Neuronal stem cell (in vitro differentiated cells): Measurements from ENCODE around the gene CHCHD3.
"Not testable (repeated sequence)": the region's sequence is repeated elsewhere in the genome, so short reads cannot be mapped to it uniquely, and the experiment has no call there.

Experiments used
- DNase-seq: peaks from one replicate; pipeline ENCODE4 v3.0.0-alpha.2; 2013; ENCODE audit warnings: low spot score
- H2AFZ ChIP-seq: one replicate; pipeline ENCODE4 v1.6.1; 2013; ENCODE audit warnings: mild to moderate bottlenecking, low read length, inconsistent platforms
- H2AK5ac ChIP-seq: 2 replicates; pipeline ENCODE4 v1.6.1; 2013; ENCODE audit warnings: low read depth, mild to moderate bottlenecking, inconsistent platforms, low read length, moderate library complexity, mixed read lengths
- H2BK120ac ChIP-seq: 2 replicates; pipeline ENCODE4 v1.6.1; 2013; ENCODE audit warnings: low read depth, mild to moderate bottlenecking, inconsistent platforms, low read length, moderate library complexity, mixed read lengths
- H2BK12ac ChIP-seq: one replicate; pipeline ENCODE4 v1.6.1; 2013; ENCODE audit warnings: low read length, inconsistent platforms
- H2BK15ac ChIP-seq: 2 replicates; pipeline ENCODE4 v1.6.1; 2013; ENCODE audit warnings: mild to moderate bottlenecking, low read length, inconsistent platforms, mixed read lengths
- H2BK5ac ChIP-seq: one replicate; pipeline ENCODE4 v1.6.1; 2013; ENCODE audit warnings: inconsistent platforms, mild to moderate bottlenecking, low read length, moderate library complexity
- H3K14ac ChIP-seq: one replicate; pipeline ENCODE4 v1.6.1; 2013; ENCODE audit warnings: low read length, inconsistent platforms
- H3K18ac ChIP-seq: 2 replicates; pipeline ENCODE4 v1.6.1; 2013; ENCODE audit warnings: low read length, inconsistent platforms
- H3K23ac ChIP-seq: 2 replicates; pipeline ENCODE4 v1.6.1; 2013; ENCODE audit warnings: low read depth, mild to moderate bottlenecking, mixed read lengths, low read length, inconsistent platforms; ENCODE audit not compliant: poor library complexity
- H3K27ac ChIP-seq: replicated peaks from 3 replicates; pipeline ENCODE4 v1.5.1; 2013; ENCODE audit warnings: low read length, inconsistent platforms
- H3K27me3 ChIP-seq, 3 experiments: 2 replicates each; pipeline ENCODE4 v1.6.1; 2013; ENCODE audit warnings: low read length in 3 of 3, mild to moderate bottlenecking in 2 of 3, inconsistent platforms in 1 of 3, low read depth in 1 of 3, mixed read lengths in 1 of 3, moderate library complexity in 1 of 3; ENCODE audit not compliant: control insufficient read depth in 3 of 3, insufficient read depth in 3 of 3
- H3K36me3 ChIP-seq, 2 donors: replicated peaks in 1 of 2; 2 replicates each; pipeline ENCODE4 v1.6.1; 2013; ENCODE audit warnings: low read length in 2 of 2; ENCODE audit not compliant: control insufficient read depth in 2 of 2, insufficient read depth in 2 of 2
- H3K4ac ChIP-seq: 2 replicates; pipeline ENCODE4 v1.6.1; 2013; ENCODE audit warnings: inconsistent platforms, mild to moderate bottlenecking, low read length, moderate library complexity
- H3K4me1 ChIP-seq, 2 donors: 1 replicate in 1 of 2; 2 replicates in 1 of 2; pipeline ENCODE4 v1.6.1; 2013; ENCODE audit warnings: low read length in 2 of 2, low read depth in 1 of 2; ENCODE audit not compliant: control insufficient read depth in 2 of 2, insufficient read depth in 1 of 2
- H3K4me2 ChIP-seq: one replicate; pipeline ENCODE4 v1.6.1; 2013; ENCODE audit warnings: mild to moderate bottlenecking, low read length, inconsistent platforms; ENCODE audit not compliant: insufficient read depth, poor library complexity, severe bottlenecking
- H3K4me3 ChIP-seq, 2 donors: 2 replicates each; pipeline ENCODE4 v1.5.1; 2013; ENCODE audit warnings: low read length in 2 of 2, mild to moderate bottlenecking in 2 of 2, inconsistent platforms in 1 of 2, moderate library complexity in 1 of 2
- H3K79me1 ChIP-seq: one replicate; pipeline ENCODE4 v1.6.1; 2013; ENCODE audit warnings: low read depth, mild to moderate bottlenecking, inconsistent platforms, low read length, moderate library complexity
- H3K9ac ChIP-seq: one replicate; pipeline ENCODE4 v1.6.1; 2013; ENCODE audit warnings: mild to moderate bottlenecking, low read depth, low read length, inconsistent platforms; ENCODE audit not compliant: poor library complexity
- H3K9me3 ChIP-seq, 2 donors: replicated peaks in 1 of 2; 2 replicates each; pipeline versions ENCODE3 to v1.6.1; 2013; ENCODE audit warnings: low read length in 2 of 2, mild to moderate bottlenecking in 2 of 2, inconsistent platforms in 1 of 2, low read depth in 1 of 2, mixed read lengths in 1 of 2, moderate library complexity in 1 of 2; ENCODE audit not compliant: control insufficient read depth in 2 of 2, insufficient read depth in 1 of 2
- H4K8ac ChIP-seq: one replicate; pipeline ENCODE4 v1.6.1; 2013; ENCODE audit warnings: low read depth, mild to moderate bottlenecking, inconsistent platforms, low read length, moderate library complexity
- H4K91ac ChIP-seq: one replicate; pipeline ENCODE4 v1.6.1; 2013; ENCODE audit warnings: low read length, low read depth, mild to moderate bottlenecking, inconsistent platforms; ENCODE audit not compliant: poor library complexity
- WGBS, 2 donors: extraction: QIAGEN DNeasy Blood & Tissue Kit; methylation state at CpG; one replicate each; pipeline ENCODE4 v1.1.7; 2013; ENCODE audit warnings: missing lambda C conversion rate in 2 of 2, mixed read lengths in 1 of 2; ENCODE audit not compliant: insufficient read length in 2 of 2, insufficient replicate concordance in 1 of 2; ENCODE audit errors: extremely low coverage in 2 of 2; 5-methylcytosine and 5-hydroxymethylcytosine counted together

The CHCHD3 gene

DNA sequence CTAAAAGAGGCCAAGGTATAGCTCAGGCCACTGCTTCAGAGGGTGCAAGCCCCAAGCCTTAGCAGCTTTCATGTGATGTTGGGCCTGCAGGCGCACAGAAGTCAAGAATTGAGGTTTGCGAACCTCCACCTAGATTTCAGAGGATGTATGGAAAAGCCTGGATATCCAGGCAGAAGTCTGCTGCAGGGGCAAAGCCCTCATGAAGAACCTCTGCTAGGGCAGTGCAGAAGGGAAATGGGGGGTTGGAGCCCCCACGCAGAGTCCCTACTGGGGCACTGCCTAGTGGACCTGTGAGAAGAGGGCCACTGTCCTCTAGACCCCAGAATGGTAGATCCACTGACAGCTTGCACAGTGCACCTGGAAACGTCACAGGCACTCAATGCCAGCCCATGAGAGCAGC is 189.1 kb downstream of the CHCHD3 start:
- H2AFZ ChIP-seq, H3K27ac ChIP-seq, H3K4ac ChIP-seq, H2BK15ac ChIP-seq, H2BK12ac ChIP-seq, H3K4me1 ChIP-seq, DNase-seq, H2BK5ac ChIP-seq, H3K4me3 ChIP-seq, H3K9ac ChIP-seq, H3K27me3 ChIP-seq, H4K91ac ChIP-seq, H2BK120ac ChIP-seq, H3K23ac ChIP-seq, H3K79me1 ChIP-seq, H2AK5ac ChIP-seq, H3K4me2 ChIP-seq, H3K14ac ChIP-seq, H3K18ac ChIP-seq, H4K8ac ChIP-seq, H3K36me3 ChIP-seq: not testable (repeated sequence)
- WGBS, 2 donors: no CpG with 5 or more reads among the region's 4 CpGs
- H3K9me3 ChIP-seq: peaks cover 2 to 17% of the 10 kb centered on the region in 2 donors

DNA sequence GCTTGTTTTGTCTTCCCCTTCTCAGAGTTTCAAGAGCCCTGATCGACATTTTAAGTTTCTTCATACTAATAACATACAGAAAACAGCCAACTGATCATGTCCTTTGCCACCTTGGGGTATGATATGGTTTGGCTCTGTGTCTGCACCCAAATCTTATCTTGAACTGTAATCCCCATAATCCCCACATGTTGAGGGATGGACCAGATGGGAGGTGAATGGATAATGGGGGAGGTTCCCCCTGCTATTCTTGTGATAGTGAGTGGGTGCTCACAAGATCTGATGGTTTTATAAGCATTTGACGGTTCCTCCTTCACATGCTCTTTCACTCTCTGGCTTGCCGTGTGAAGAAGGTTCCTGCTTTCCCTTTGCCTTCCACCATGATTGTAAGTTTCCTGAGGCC is 190.3 kb downstream of the CHCHD3 start:
- Histone ChIP-seq H3K27ac (no peak overlapping the region), H2BK120ac (no peak overlapping the region), H3K4me2 (no peak overlapping the region), H2BK5ac (no peak overlapping the region), H2AFZ (no peak overlapping the region), H3K14ac (no peak overlapping the region), H3K27me3 (no peaks in the 10 kb centered on the region), H3K79me1 (peaks cover 2% of the 10 kb centered on the region), H2BK12ac (no peak overlapping the region), H3K23ac (no peak overlapping the region), H3K4ac (no peak overlapping the region), H2AK5ac (no peak overlapping the region), H3K9me3 (peaks cover 2 to 17% of the 10 kb centered on the region in 2 donors), H2BK15ac (no peak overlapping the region), H3K18ac (no peak overlapping the region), H4K8ac (no peak overlapping the region), H3K9ac (no peak overlapping the region), H4K91ac (no peak overlapping the region), H3K4me1 (no peaks in the 10 kb centered on the region), H3K4me3 (no peak overlapping the region), H3K36me3 (no peaks in the 10 kb centered on the region)
- WGBS, 2 donors: no CpG with 5 or more reads among the region's 3 CpGs
- no peak for DNase-seq

DNA sequence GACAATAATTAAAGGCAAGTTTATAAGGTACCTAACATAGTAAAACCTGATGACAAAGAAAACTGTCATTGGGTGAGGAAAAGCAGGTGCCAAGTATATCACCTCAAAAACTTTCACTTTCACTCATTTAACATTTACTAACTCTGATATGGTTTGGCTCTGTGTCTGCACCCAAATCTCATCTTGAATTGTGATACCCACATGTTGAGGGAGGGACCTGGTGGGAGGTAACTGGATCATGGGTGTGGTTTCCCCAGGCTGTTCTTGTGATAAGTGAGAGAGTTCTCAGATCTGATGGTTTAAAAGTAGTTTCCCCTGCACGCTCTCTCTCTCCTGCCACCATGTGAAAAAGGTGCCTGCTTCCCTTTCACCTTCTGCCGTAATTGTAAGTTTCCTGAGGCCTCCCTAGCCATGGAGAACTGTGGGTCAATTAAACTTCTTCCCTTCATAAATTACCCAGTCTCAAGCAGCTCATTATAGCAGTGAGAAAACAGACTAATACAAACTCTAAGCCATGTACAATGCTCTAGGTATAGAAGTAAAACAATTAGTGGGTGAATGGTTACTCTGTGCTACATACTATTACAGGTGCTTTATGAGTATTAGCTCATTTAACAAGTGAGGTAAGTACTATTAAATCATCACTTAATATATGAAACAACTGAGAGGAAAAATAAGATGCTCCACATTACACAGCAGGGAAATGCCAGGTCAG is 199.0 kb downstream of the CHCHD3 start:
- Histone ChIP-seq H2AK5ac (no peak overlapping the region), H3K23ac (no peak overlapping the region), H3K36me3 (peaks cover 2 to 14% of the 10 kb centered on the region in 2 donors), H3K4ac (no peak overlapping the region), H3K4me2 (no peak overlapping the region), H3K18ac (no peak overlapping the region), H2BK5ac (no peak overlapping the region), H3K79me1 (no peaks in the 10 kb centered on the region), H3K14ac (no peak overlapping the region), H4K91ac (no peak overlapping the region), H3K27ac (no peak overlapping the region), H2BK15ac (no peak overlapping the region), H3K9me3 (no peaks in the 10 kb centered on the region), H2AFZ (no peak overlapping the region), H3K9ac (no peak overlapping the region), H3K4me3 (no peak overlapping the region), H4K8ac (no peak overlapping the region), H2BK120ac (no peak overlapping the region), H2BK12ac (no peak overlapping the region), H3K4me1 (peaks cover 0 to 16% of the 10 kb centered on the region in 2 donors), H3K27me3 (no peaks in the 10 kb centered on the region)
- no CpG with 5 or more reads among the region's 2 CpGs for WGBS, 2 donors
- no peak for DNase-seq

DNA sequence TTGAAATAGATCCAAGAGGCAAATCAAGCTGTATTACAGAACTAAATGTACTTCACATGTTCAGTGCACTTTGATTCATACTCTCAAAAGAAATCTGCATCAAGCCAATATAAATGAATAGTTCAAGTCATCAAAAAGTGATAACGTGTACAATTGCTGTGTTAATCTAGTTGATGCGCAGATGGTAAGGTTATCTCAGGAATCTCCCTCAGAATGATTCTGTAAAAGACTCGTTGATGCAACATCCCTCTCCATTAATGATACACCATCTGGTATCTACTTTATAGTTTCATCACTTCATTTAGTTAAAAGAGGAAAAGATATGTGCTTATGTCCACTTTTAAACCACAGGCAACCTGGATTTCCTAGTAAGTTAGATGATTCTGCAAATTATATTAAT is 200.6 kb downstream of the CHCHD3 start:
- H3K36me3 ChIP-seq: peaks cover 2 to 14% of the 10 kb centered on the region in 2 donors
- H3K14ac ChIP-seq: no peak overlapping the region
- no peak overlapping the region for H2BK15ac ChIP-seq
- peaks cover 2 to 27% of the 10 kb centered on the region in 2 donors for H3K4me1 ChIP-seq
- no peak for DNase-seq
- no peaks in the 10 kb centered on the region for H3K79me1 ChIP-seq
- no peak overlapping the region for H3K27ac ChIP-seq
- H2BK12ac ChIP-seq: no peak overlapping the region
- H3K4ac ChIP-seq: no peak overlapping the region
- H3K9ac ChIP-seq: no peak overlapping the region
- no peak overlapping the region for H2AK5ac ChIP-seq
- no peaks in the 10 kb centered on the region for H3K9me3 ChIP-seq
- H2AFZ ChIP-seq: no peak overlapping the region
- whole genome bisulfite sequencing, 2 donors: no CpG with 5 or more reads among the region's 3 CpGs
- H3K4me3 ChIP-seq: no peak overlapping the region
- H3K23ac ChIP-seq: no peak overlapping the region
- no peak overlapping the region for H2BK120ac ChIP-seq
- H3K18ac ChIP-seq: no peak overlapping the region
- H4K8ac ChIP-seq: no peak overlapping the region
- H4K91ac ChIP-seq: no peak overlapping the region
- no peak overlapping the region for H2BK5ac ChIP-seq
- no peak overlapping the region for H3K4me2 ChIP-seq
- H3K27me3 ChIP-seq: no peaks in the 10 kb centered on the region
